ENCODE measurements around the gene BAG3.
A peak's percentile ranks its signal among the peaks of the same experiment; 100 is the strongest.

BAG3 gene

GRCh38 chr10:119665901-119666708, 14.9 kb downstream of the BAG3 start:
- peaks cover 74% of the 10 kb centered on the region for H3K4me1 ChIP-seq
- H3K9ac ChIP-seq, result no peak overlapping the region
- TF ChIP-seq Cebpa-rat (IDR thresholded peaks at IDR 0.05), result no peak
- H3K27me3 ChIP-seq, result no peaks in the 10 kb centered on the region
- H4K20me1 ChIP-seq, result peaks cover 3% of the 10 kb centered on the region; the same call in 1 of the 2 replicates
- peak overlapping the region; percentile 84 for H3K4me2 ChIP-seq
- peaks cover 28% of the 10 kb centered on the region for H3K36me3 ChIP-seq
- no peak overlapping the region for H3K4me3 ChIP-seq
- no peaks in the 10 kb centered on the region for H3K9me3 ChIP-seq
- peak overlapping the region; percentile 86; the same call in 1 of the 2 replicates for H3K27ac ChIP-seq

GRCh38 chr10:119666709-119667004, 15.5 kb downstream of the BAG3 start:
- peak overlapping the region; percentile 84 for H3K4me2 ChIP-seq
- H4K20me1 ChIP-seq, result no peaks in the 10 kb centered on the region
- H3K36me3 ChIP-seq, result peaks cover 33% of the 10 kb centered on the region
- no peak for TF ChIP-seq Cebpa-rat (IDR thresholded peaks at IDR 0.05)
- no peak overlapping the region for H3K4me3 ChIP-seq
- H3K27ac ChIP-seq, result peak overlapping the region; percentile 86
- no peaks in the 10 kb centered on the region for H3K9me3 ChIP-seq
- H3K4me1 ChIP-seq, result peaks cover 71% of the 10 kb centered on the region
- peak overlapping the region; percentile 61; the same call in 1 of the 2 replicates for H3K9ac ChIP-seq
- no peaks in the 10 kb centered on the region for H3K27me3 ChIP-seq

- Histone ChIP-seq H3K36me3 (peaks cover 39% of the 10 kb centered on the region), H3K27ac (peak overlapping the region; percentile 86), H3K27me3 (no peaks in the 10 kb centered on the region), H3K4me2 (peak overlapping the region; percentile 84), H4K20me1 (no peaks in the 10 kb centered on the region), H3K9ac (peak overlapping the region; percentile 61), H3K9me3 (no peaks in the 10 kb centered on the region), H3K4me3 (peak overlapping the region; percentile 36), H3K4me1 (peaks cover 66% of the 10 kb centered on the region)
- TF ChIP-seq Cebpa-rat (IDR thresholded peaks at IDR 0.05), result no peak
Measured at GRCh38 chr10:119667562-119668328, 16.6 kb downstream of the BAG3 start.

- Histone ChIP-seq H3K9ac (peak overlapping the region; percentile 61), H3K27ac (peak overlapping the region; percentile 86), H3K27me3 (no peaks in the 10 kb centered on the region), H3K4me1 (peaks cover 58% of the 10 kb centered on the region), H4K20me1 (no peaks in the 10 kb centered on the region), H3K9me3 (no peaks in the 10 kb centered on the region), H3K4me2 (peak overlapping the region; percentile 84), H3K36me3 (peaks cover 46% of the 10 kb centered on the region), H3K4me3 (peak overlapping the region; percentile 36; the same call in 1 of the 2 replicates)
- no peak for TF ChIP-seq Cebpa-rat (IDR thresholded peaks at IDR 0.05)
Measured at GRCh38 chr10:119668461-119668860, 17.3 kb downstream of the BAG3 start.

- H3K9me3 ChIP-seq, result no peaks in the 10 kb centered on the region
- peak overlapping the region; percentile 84 for H3K4me2 ChIP-seq
- peaks cover 50% of the 10 kb centered on the region for H3K4me1 ChIP-seq
- no peaks in the 10 kb centered on the region for H3K27me3 ChIP-seq
- H3K4me3 ChIP-seq, result no peak overlapping the region
- H3K27ac ChIP-seq, result peak overlapping the region; percentile 86
- peak overlapping the region; percentile 61; the same call in 1 of the 2 replicates for H3K9ac ChIP-seq
- no peak for TF ChIP-seq Cebpa-rat (IDR thresholded peaks at IDR 0.05)
- peaks cover 54% of the 10 kb centered on the region for H3K36me3 ChIP-seq
- no peaks in the 10 kb centered on the region for H4K20me1 ChIP-seq
Measured at GRCh38 chr10:119669331-119669730, 18.2 kb downstream of the BAG3 start.

GRCh38 chr10:119669975-119670640, 18.9 kb downstream of the BAG3 start:
- TF ChIP-seq Cebpa-rat (IDR thresholded peaks at IDR 0.05), result no peak
- H3K4me3 ChIP-seq, result no peak overlapping the region
- peak overlapping the region; percentile 84; the same call in 1 of the 2 replicates for H3K4me2 ChIP-seq
- H3K9ac ChIP-seq, result peak overlapping the region; percentile 61; the same call in 1 of the 2 replicates
- H3K9me3 ChIP-seq, result no peaks in the 10 kb centered on the region
- no peaks in the 10 kb centered on the region for H3K27me3 ChIP-seq
- no peaks in the 10 kb centered on the region for H4K20me1 ChIP-seq
- H3K4me1 ChIP-seq, result peaks cover 51% of the 10 kb centered on the region
- H3K36me3 ChIP-seq, result peaks cover 62% of the 10 kb centered on the region
- peak overlapping the region; percentile 86; the same call in 1 of the 2 replicates for H3K27ac ChIP-seq

- H3K9ac ChIP-seq, result no peak overlapping the region
- H4K20me1 ChIP-seq, result no peaks in the 10 kb centered on the region
- H3K4me1 ChIP-seq, result peaks cover 52% of the 10 kb centered on the region
- H3K4me3 ChIP-seq, result no peak overlapping the region
- no peak overlapping the region for H3K27ac ChIP-seq
- no peak overlapping the region for H3K4me2 ChIP-seq
- H3K36me3 ChIP-seq, result peaks cover 66% of the 10 kb centered on the region
- TF ChIP-seq Cebpa-rat (IDR thresholded peaks at IDR 0.05), result no peak
- H3K9me3 ChIP-seq, result no peaks in the 10 kb centered on the region
- no peaks in the 10 kb centered on the region for H3K27me3 ChIP-seq
Measured at GRCh38 chr10:119670717-119671116, 19.5 kb downstream of the BAG3 start.

- Histone ChIP-seq H3K4me1 (peaks cover 46% of the 10 kb centered on the region), H3K9me3 (no peaks in the 10 kb centered on the region), H3K27ac (no peak overlapping the region), H4K20me1 (no peaks in the 10 kb centered on the region), H3K36me3 (peaks cover 62% of the 10 kb centered on the region), H3K4me3 (no peak overlapping the region), H3K4me2 (no peak overlapping the region), H3K9ac (no peak overlapping the region), H3K27me3 (no peaks in the 10 kb centered on the region)
- no peak for TF ChIP-seq Cebpa-rat (IDR thresholded peaks at IDR 0.05)
Measured at GRCh38 chr10:119671381-119671780, 20.2 kb downstream of the BAG3 start.

- H3K9me3 ChIP-seq, result no peaks in the 10 kb centered on the region
- TF ChIP-seq Cebpa-rat (IDR thresholded peaks at IDR 0.05), result no peak
- H3K27me3 ChIP-seq, result no peaks in the 10 kb centered on the region
- no peak overlapping the region for H3K4me2 ChIP-seq
- H3K36me3 ChIP-seq, result peaks cover 71% of the 10 kb centered on the region
- no peak overlapping the region for H3K4me3 ChIP-seq
- H4K20me1 ChIP-seq, result no peaks in the 10 kb centered on the region
- H3K27ac ChIP-seq, result no peak overlapping the region
- peaks cover 37% of the 10 kb centered on the region for H3K4me1 ChIP-seq
- H3K9ac ChIP-seq, result no peak overlapping the region
Measured at GRCh38 chr10:119672291-119672690, 21.1 kb downstream of the BAG3 start.
